GM23248 (cell line): Measurements from ENCODE around the gene TFAP2E. TPM values are rescaled to one million over a fixed set of nuclear protein-coding genes. Genes with fewer than 3 reads are reported as not detected.
A peak's percentile ranks its signal among the peaks of the same experiment; 100 is the strongest.

Source experiments
- DNase-seq: peaks from one replicate; pipeline ENCODE4 v3.0.0-alpha.2; 2015
- H2AFZ ChIP-seq: fragments of 200-600 bp; sonication (generic); 2 replicates; pipeline ENCODE4 v1.6.1; 2016; ENCODE audit warnings: antibody characterized with exemption
- H3F3A ChIP-seq: fragments of 200-600 bp; sonication (generic); 2 replicates; pipeline ENCODE4 v1.6.1; 2016; ENCODE audit warnings: mild to moderate bottlenecking, antibody characterized with exemption, mixed run types; ENCODE audit not compliant: insufficient read depth
- H3K27ac ChIP-seq: fragments of 200-600 bp; sonication (generic); 2 replicates; pipeline ENCODE4 v1.5.1; 2016; ENCODE audit warnings: mild to moderate bottlenecking
- H3K27me3 ChIP-seq: fragments of 200-600 bp; sonication (generic); replicated peaks from 2 replicates; pipeline ENCODE4 v1.6.1; 2016; ENCODE audit warnings: mild to moderate bottlenecking; ENCODE audit not compliant: insufficient read depth
- H3K36me3 ChIP-seq: fragments of 200-600 bp; sonication (generic); 2 replicates; pipeline ENCODE4 v1.6.1; 2016; ENCODE audit warnings: low read depth, mild to moderate bottlenecking
- H3K4me1 ChIP-seq: fragments of 200-600 bp; sonication (generic); 2 replicates; pipeline ENCODE4 v1.6.1; 2016; ENCODE audit warnings: mild to moderate bottlenecking; ENCODE audit not compliant: insufficient read depth
- H3K4me2 ChIP-seq: fragments of 200-600 bp; sonication (generic); one replicate; pipeline ENCODE4 v1.6.1; 2016; ENCODE audit warnings: mild to moderate bottlenecking; ENCODE audit not compliant: unreplicated experiment
- H3K4me3 ChIP-seq: fragments of 200-600 bp; sonication (generic); 2 replicates; pipeline ENCODE4 v1.5.1; 2016; ENCODE audit warnings: mild to moderate bottlenecking
- H3K79me2 ChIP-seq: fragments of 200-600 bp; sonication (generic); 2 replicates; pipeline ENCODE4 v1.6.1; 2016; ENCODE audit warnings: mild to moderate bottlenecking; ENCODE audit not compliant: insufficient read depth
- H3K9ac ChIP-seq: fragments of 200-600 bp; sonication (generic); 2 replicates; pipeline ENCODE4 v1.6.1; 2016; ENCODE audit warnings: mild to moderate bottlenecking
- H3K9me2 ChIP-seq: fragments of 200-600 bp; sonication (generic); 2 replicates; pipeline ENCODE4 v1.6.1; 2016; ENCODE audit warnings: mixed run types, mild to moderate bottlenecking, moderate library complexity; ENCODE audit not compliant: insufficient read depth
- H3K9me3 ChIP-seq: fragments of 200-600 bp; sonication (generic); one replicate; pipeline ENCODE4 v1.6.1; 2017; ENCODE audit warnings: low read depth
- H4K20me1 ChIP-seq: fragments of 200-600 bp; sonication (generic); 2 replicates; pipeline ENCODE4 v1.6.0; 2016; ENCODE audit not compliant: insufficient read depth
- EZH2 ChIP-seq: fragments of 200-600 bp; sonication (generic); IDR thresholded peaks from 2 replicates; pipeline ENCODE4 v1.6.1; 2018; ENCODE audit warnings: antibody characterized with exemption, mild to moderate bottlenecking; ENCODE audit not compliant: insufficient read depth, poor library complexity, severe bottlenecking
- EZH2phosphoT487 ChIP-seq: fragments of 200-600 bp; sonication (generic); IDR thresholded peaks from 2 replicates; pipeline ENCODE4 v1.6.1; 2018; ENCODE audit warnings: antibody characterized with exemption, moderate library complexity, mild to moderate bottlenecking, low read depth; ENCODE audit not compliant: insufficient read depth
- whole genome bisulfite sequencing, 2 experiments: methylation state at CpG; one replicate each; pipeline ENCODE4 v1.1.6; 2015 to 2017; ENCODE audit warnings: low lambda C conversion rate in 2 of 2, low coverage in 1 of 2; ENCODE audit errors: missing lambda C conversion rate in 2 of 2; 5-methylcytosine and 5-hydroxymethylcytosine counted together
- in situ Hi-C: fragments of 300-500 bp; cut with MboI; formaldehyde crosslinking; loops from 2 replicates; pipeline ENCODE4 v1.15.0; 2020
- polyA plus RNA-seq: library from polyadenylated mRNA; unstranded; fragments of >200 nt; fragmentation: Nextera tagmentation; extraction: Ambion mirVana; gene quantifications from 2 replicates; pipeline ENCODE4 v1.2.1, GENCODE V29; 2016
- total RNA-seq: library from RNA; depleted of rRNA; stranded (reverse); fragments of >200 nt; shearing (Covaris generic); gene quantifications from 2 replicates; pipeline ENCODE4 v1.2.3, GENCODE V29; 2014

TFAP2E gene
- total and polyA plus RNA-seq, 2 experiments from 2014 or later = 0.18 TPM; not detected in 1

GRCh38 chr1:35572296-35572695 lies 818 bp upstream of the TFAP2E start:
- Histone ChIP-seq H3K27ac (no peak overlapping the region), H3K79me2 (no peaks in the 10 kb centered on the region), H3K4me2 (peak overlapping the region; percentile 81), H3K4me1 (peaks cover 13% of the 10 kb centered on the region), H2AFZ (no peak overlapping the region), H3F3A (peaks cover 10% of the 10 kb centered on the region), H3K9me3 (no peaks in the 10 kb centered on the region), H3K27me3 (no peaks in the 10 kb centered on the region), H3K4me3 (no peak overlapping the region), H3K9ac (no peak overlapping the region), H4K20me1 (no peaks in the 10 kb centered on the region), H3K9me2 (no peaks in the 10 kb centered on the region), H3K36me3 (no peaks in the 10 kb centered on the region)
- 90 to 91% methylated on average over 2 of the region's 2 CpGs for WGBS, 2 experiments
- no peak for TF ChIP-seq EZH2
- no peak for TF ChIP-seq EZH2phosphoT487
- in situ Hi-C loops = loop anchor here (5.0 kb wide), 1 partner anchor 150 kb away; no protein-coding TSS in a partner anchor
- DNase-seq = no peak

GRCh38 chr1:35574125-35574654 lies 1.1 kb downstream of the TFAP2E start:
- no peak overlapping the region for H3K4me2 ChIP-seq
- H3K27me3 ChIP-seq = no peaks in the 10 kb centered on the region
- H3K9me3 ChIP-seq = no peaks in the 10 kb centered on the region
- H3K4me3 ChIP-seq = no peak overlapping the region
- in situ Hi-C loops = loop anchor here (5.0 kb wide), 1 partner anchor 148 kb away; no protein-coding TSS in a partner anchor
- H3K79me2 ChIP-seq = no peaks in the 10 kb centered on the region
- no peak overlapping the region for H2AFZ ChIP-seq
- H3K4me1 ChIP-seq = peaks cover 11% of the 10 kb centered on the region
- H3K27ac ChIP-seq = no peak overlapping the region
- H3K9ac ChIP-seq = no peak overlapping the region
- TF ChIP-seq EZH2 (no peak), EZH2phosphoT487 (no peak)
- H3K9me2 ChIP-seq = no peaks in the 10 kb centered on the region
- 73 to 81% methylated on average over 45 to 47 of the region's 48 CpGs for WGBS, 2 experiments
- no peak for DNase-seq
- no peaks in the 10 kb centered on the region for H4K20me1 ChIP-seq
- peaks cover 8% of the 10 kb centered on the region for H3F3A ChIP-seq
- no peaks in the 10 kb centered on the region for H3K36me3 ChIP-seq

GRCh38 chr1:35574655-35575415 lies 1.7 kb downstream of the TFAP2E start:
- H3K4me2 ChIP-seq = no peak overlapping the region
- H3F3A ChIP-seq = peaks cover 1% of the 10 kb centered on the region; the same call in 1 of the 2 replicates
- no peak overlapping the region for H3K27ac ChIP-seq
- TF ChIP-seq EZH2 (no peak), EZH2phosphoT487 (no peak)
- H3K9me2 ChIP-seq = no peaks in the 10 kb centered on the region
- WGBS, 2 experiments = 89 to 90% methylated on average over 30 of the region's 30 CpGs
- no peaks in the 10 kb centered on the region for H3K36me3 ChIP-seq
- no peak overlapping the region for H3K9ac ChIP-seq
- peaks cover 5% of the 10 kb centered on the region for H3K4me1 ChIP-seq
- no peaks in the 10 kb centered on the region for H3K9me3 ChIP-seq
- no peak overlapping the region for H2AFZ ChIP-seq
- no peak overlapping the region for H3K4me3 ChIP-seq
- no peaks in the 10 kb centered on the region for H3K27me3 ChIP-seq
- in situ Hi-C loops = loop anchor here (5.0 kb wide), 1 partner anchor 147 kb away; no protein-coding TSS in a partner anchor
- H4K20me1 ChIP-seq = no peaks in the 10 kb centered on the region
- no peaks in the 10 kb centered on the region for H3K79me2 ChIP-seq
- DNase-seq = no peak

- no peak overlapping the region for H3K4me2 ChIP-seq
- H3K9me3 ChIP-seq = no peaks in the 10 kb centered on the region
- H3K9me2 ChIP-seq = no peaks in the 10 kb centered on the region
- H4K20me1 ChIP-seq = no peaks in the 10 kb centered on the region
- H2AFZ ChIP-seq = no peak overlapping the region
- no peaks in the 10 kb centered on the region for H3K36me3 ChIP-seq
- H3F3A ChIP-seq = no peaks in the 10 kb centered on the region
- 97 to 99% methylated on average over 5 of the region's 5 CpGs for WGBS, 2 experiments
- no peaks in the 10 kb centered on the region for H3K4me1 ChIP-seq
- H3K27me3 ChIP-seq = no peaks in the 10 kb centered on the region
- DNase-seq = no peak
- no peak overlapping the region for H3K27ac ChIP-seq
- TF ChIP-seq EZH2 = no peak
- no peak for TF ChIP-seq EZH2phosphoT487
- H3K9ac ChIP-seq = no peak overlapping the region
- in situ Hi-C loops = no loop called here
- no peak overlapping the region for H3K4me3 ChIP-seq
- H3K79me2 ChIP-seq = no peaks in the 10 kb centered on the region
These were observed 2.4 kb downstream of the TFAP2E start for GRCh38 chr1:35575416-35575958.
